GM12878 (cell line): ENCODE measurements around the gene PPME1. TPM values are rescaled to one million over a fixed set of nuclear protein-coding genes. Genes with fewer than 3 reads are reported as not detected.

ENCODE experiments used
- ATAC-seq: fragments of 200-7000 bp; cut with Tn5 transposase; 3 replicates; pipeline ENCODE4 v1.9.1; 2020; ENCODE audit warnings: mild to moderate bottlenecking, moderate library complexity
- BruUV-seq: library from RNA; stranded (reverse); fragments of 400-500 nt; replicated peaks from 2 replicates; lab custom pipeline; 2021; lab: Mats Ljungman, UMichigan
- CTCF ChIA-PET: fragments of 300-600 bp; sonication (Branson Sonifier 250); formaldehyde crosslinking; extraction: SDS; loops from one replicate; lab custom pipeline; 2021; ENCODE audit warnings: inconsistent platforms; lab: Yijun Ruan, JAX
- POLR2A ChIA-PET: fragments of 350-600 bp; formaldehyde crosslinking; extraction: SDS; loops from one replicate; lab custom pipeline; 2021; ENCODE audit warnings: inconsistent platforms; lab: Charles Lee
- RAD21 ChIA-PET: fragments of 300-600 bp; sonication (Branson Sonifier 250); formaldehyde crosslinking; loops from one replicate; lab custom pipeline; 2023; ENCODE audit warnings: antibody characterized with exemption; ENCODE audit not compliant: unreplicated experiment; lab: Charles Lee
- SMC1A ChIA-PET: fragments of 300-600 bp; sonication (Branson Sonifier 250); formaldehyde crosslinking; loops from one replicate; lab custom pipeline; 2023; ENCODE audit not compliant: unreplicated experiment, uncharacterized antibody; lab: Charles Lee
- DNase-seq: peaks from one replicate; pipeline ENCODE4 v3.0.0-alpha.2; 2011; ENCODE audit warnings: low read depth, low spot score
- FAIRE-seq: peaks from 3 replicates; lab custom pipeline; 2011; peaks lifted over from hg19 to GRCh38; lab: Jason Lieb, UNC
- H2AFZ ChIP-seq: 2 replicates; pipeline ENCODE4 v1.6.0; 2011; ENCODE audit warnings: low read depth, low read length, control low read depth; ENCODE audit not compliant: control insufficient read depth
- H3K27ac ChIP-seq: 2 replicates; pipeline ENCODE4 v1.5.1; 2011; ENCODE audit warnings: control low read depth; ENCODE audit not compliant: control insufficient read depth, insufficient read depth
- H3K27me3 ChIP-seq, 2 experiments: replicated peaks in 1 of 2; 2 replicates each; pipeline versions ENCODE4 v1.6.0 to v1.6.1; 2011; ENCODE audit warnings: low read length in 1 of 2; ENCODE audit not compliant: control insufficient read depth in 2 of 2, insufficient read depth in 2 of 2
- H3K36me3 ChIP-seq, 2 experiments: 2 replicates each; pipeline ENCODE4 v1.5.1; 2011; ENCODE audit warnings: low read length in 1 of 2; ENCODE audit not compliant: control insufficient read depth in 2 of 2, insufficient read depth in 2 of 2
- H3K4me1 ChIP-seq: 2 replicates; pipeline ENCODE4 v1.6.1; 2011; ENCODE audit warnings: mild to moderate bottlenecking, low read length, moderate library complexity, mixed read lengths; ENCODE audit not compliant: control insufficient read depth, insufficient read depth
- H3K4me2 ChIP-seq: 2 replicates; pipeline ENCODE4 v1.6.0; 2011; ENCODE audit warnings: control low read depth; ENCODE audit not compliant: control insufficient read depth, insufficient read depth
- H3K4me3 ChIP-seq: fragments of 200-600 bp; sonication (generic); 2 replicates; pipeline ENCODE4 v1.5.1; 2016
- H3K79me2 ChIP-seq: 2 replicates; pipeline ENCODE4 v1.6.0; 2011; ENCODE audit warnings: low read length; ENCODE audit not compliant: control insufficient read depth, insufficient read depth
- H3K9ac ChIP-seq: 2 replicates; pipeline ENCODE4 v1.8.0; 2011; ENCODE audit warnings: low read length, control low read depth, mixed read lengths; ENCODE audit not compliant: control insufficient read depth, insufficient read depth
- H3K9me3 ChIP-seq: replicated peaks from 3 replicates; pipeline ENCODE4 v1.5.1; 2011; ENCODE audit warnings: mild to moderate bottlenecking, low read length; ENCODE audit not compliant: control insufficient read depth, insufficient read depth
- H4K20me1 ChIP-seq: 2 replicates; pipeline ENCODE4 v1.6.0; 2011; ENCODE audit not compliant: control insufficient read depth, insufficient read depth
- BACH1 ChIP-seq: fragments of 450-650 bp; IDR thresholded peaks from 2 replicates; pipeline ENCODE4 v1.6.1; 2017; ENCODE audit warnings: mild to moderate bottlenecking, borderline replicate concordance
- BCLAF1 ChIP-seq: fragments of 450-650 bp; IDR thresholded peaks from 2 replicates; pipeline ENCODE4 v1.6.1; 2017; ENCODE audit warnings: antibody characterized with exemption, mild to moderate bottlenecking, moderate library complexity
- BHLHE40 ChIP-seq, 2 experiments: fragments of 450-650 bp in 1 of 2; IDR thresholded peaks; 2 replicates each; pipeline ENCODE4 v1.6.1; 2011 to 2017; ENCODE audit warnings: low read depth in 2 of 2, borderline replicate concordance in 1 of 2, improper control_type of control experiment in 1 of 2, low read length in 1 of 2, mild to moderate bottlenecking in 1 of 2
- GATAD2B ChIP-seq: fragments of 450-650 bp; conservative IDR thresholded peaks from 2 replicates; pipeline ENCODE4 v1.6.1; 2017; ENCODE audit warnings: low read depth, mild to moderate bottlenecking, moderate library complexity
- IRF4 ChIP-seq: IDR thresholded peaks from 2 replicates; pipeline ENCODE4 v1.6.1; 2011; ENCODE audit warnings: low read depth, low read length
- LARP7 ChIP-seq: fragments of 450-650 bp; IDR thresholded peaks from 2 replicates; pipeline ENCODE4 v1.6.1; 2017; ENCODE audit warnings: mild to moderate bottlenecking
- NR2C2 ChIP-seq: IDR thresholded peaks from 2 replicates; pipeline ENCODE4 v1.6.1; 2011; ENCODE audit warnings: borderline replicate concordance, low read depth; ENCODE audit not compliant: control insufficient read depth, insufficient read length
- PAX5 ChIP-seq: IDR thresholded peaks from 2 replicates; pipeline ENCODE4 v1.6.1; 2011; ENCODE audit warnings: low read depth, low read length, borderline replicate concordance
- POLR2AphosphoS2 ChIP-seq: IDR thresholded peaks from 2 replicates; pipeline ENCODE4 v1.6.1; 2011; ENCODE audit warnings: low read depth, mild to moderate bottlenecking, low read length, improper control_type of control experiment, moderate library complexity
- RAD21 ChIP-seq: IDR thresholded peaks from 2 replicates; pipeline ENCODE4 v1.6.1; 2011; ENCODE audit warnings: mild to moderate bottlenecking, low read depth, low read length, moderate library complexity; ENCODE audit not compliant: insufficient read depth
- RELB ChIP-seq: fragments of 450-650 bp; IDR thresholded peaks from 2 replicates; pipeline ENCODE4 v1.6.1; 2017; ENCODE audit warnings: low read depth, mild to moderate bottlenecking, moderate library complexity
- SMAD1 ChIP-seq: fragments of 450-650 bp; IDR thresholded peaks from 2 replicates; pipeline ENCODE4 v1.6.1; 2018; ENCODE audit warnings: mild to moderate bottlenecking, low read depth; ENCODE audit not compliant: partially characterized antibody
- SUPT20H ChIP-seq: IDR thresholded peaks from 2 replicates; pipeline ENCODE4 v1.6.1; 2011; ENCODE audit warnings: low read depth, mild to moderate bottlenecking, low read length, moderate library complexity, borderline replicate concordance; ENCODE audit not compliant: control insufficient read depth
- WRNIP1 ChIP-seq: IDR thresholded peaks from 2 replicates; pipeline ENCODE4 v1.6.1; 2011; ENCODE audit warnings: low read depth, low read length, improper control_type of control experiment, borderline replicate concordance
- YBX1 ChIP-seq: fragments of 450-650 bp; IDR thresholded peaks from 2 replicates; pipeline ENCODE4 v1.6.1; 2016; ENCODE audit warnings: antibody characterized with exemption
- YY1 ChIP-seq: IDR thresholded peaks from 2 replicates; pipeline ENCODE4 v1.6.1; 2011; ENCODE audit warnings: low read depth, mild to moderate bottlenecking, low read length
- ZNF274 ChIP-seq: IDR thresholded peaks from one replicate; pipeline ENCODE4 v1.8.0; 2011; ENCODE audit not compliant: insufficient read length, insufficient read depth
- ZNF622 ChIP-seq: fragments of 450-650 bp; IDR thresholded peaks from 2 replicates; pipeline ENCODE4 v1.6.1; 2017; ENCODE audit warnings: mild to moderate bottlenecking, inconsistent platforms
- WGBS: methylation state at CpG from one replicate; pipeline ENCODE4 v1.1.6; 2016; ENCODE audit warnings: low lambda C conversion rate; ENCODE audit not compliant: insufficient replicate concordance, insufficient coverage; ENCODE audit errors: missing lambda C conversion rate; 5-methylcytosine and 5-hydroxymethylcytosine counted together
- in situ Hi-C: fragments of 300-500 bp; cut with MboI; formaldehyde crosslinking; loops from 9 replicates; pipeline ENCODE4 v1.14.3; 2018; ENCODE audit warnings: mixed read lengths
- intact Hi-C: fragments of 100-400 bp; cut with micrococcal nuclease; formaldehyde crosslinking; loops from one replicate; pipeline ENCODE4 v1.14.2; 2022; ENCODE audit not compliant: unreplicated experiment
- polyA plus RNA-seq, 11 experiments: library from polyadenylated mRNA; depleted of rRNA in 4 of 11; unstranded in 6 of 11; stranded (reverse) in 5 of 11; fragments of >200 nt; fragmentation: Nextera tagmentation in 4 of 11; fragmentation: Illumina TruSeq in 1 of 11; extraction: Ambion mirVana in 4 of 11; extraction: Trizol in 1 of 11; gene quantifications; 1 replicate in 1 of 11; 2 replicates in 10 of 11; pipeline versions ENCODE4 v1.2.1 to v1.2.3, GENCODE V29; 2011 to 2016; ENCODE audit warnings: inconsistent platforms in 2 of 11, missing spikeins in 2 of 11, low read depth in 1 of 11
- total RNA-seq, 4 experiments: library from RNA; depleted of rRNA in 3 of 4; stranded (reverse); fragments of >200 nt in 3 of 4; fragmentation: Illumina TruSeq in 1 of 4; extraction: Trizol in 1 of 4; gene quantifications; 2 replicates each; pipeline versions ENCODE4 v1.2.1 to v1.2.3, GENCODE V29; 2013 to 2021
- TF ChIP-seq, protein P1 (sequence below): IDR thresholded peaks from 2 replicates; pipeline ENCODE4 v1.6.1; 2011; ENCODE audit warnings: borderline replicate concordance, low read depth, mild to moderate bottlenecking, moderate library complexity, low read length; ENCODE audit not compliant: insufficient read depth, poor library complexity, severe bottlenecking

The PPME1 gene
- total and polyA plus RNA-seq, 10 of the 15 experiments (the other 5 are each of a cell fraction or from before 2014, with no cell fraction given) = 3.1 to 51.4 (median 20.8) TPM

GRCh38 chr11:74267014-74267413 is 95.9 kb downstream of the PPME1 start (continued):
- TF ChIP-seq BHLHE40 (IDR thresholded peaks at IDR 0.05; ENCODE audit: borderline replicate concordance in 1 of 2, low read depth in 2 of 2, low read length in 1 of 2) = no peak
- TF ChIP-seq ZNF274 = no peak
- TF ChIP-seq, protein P1, sequence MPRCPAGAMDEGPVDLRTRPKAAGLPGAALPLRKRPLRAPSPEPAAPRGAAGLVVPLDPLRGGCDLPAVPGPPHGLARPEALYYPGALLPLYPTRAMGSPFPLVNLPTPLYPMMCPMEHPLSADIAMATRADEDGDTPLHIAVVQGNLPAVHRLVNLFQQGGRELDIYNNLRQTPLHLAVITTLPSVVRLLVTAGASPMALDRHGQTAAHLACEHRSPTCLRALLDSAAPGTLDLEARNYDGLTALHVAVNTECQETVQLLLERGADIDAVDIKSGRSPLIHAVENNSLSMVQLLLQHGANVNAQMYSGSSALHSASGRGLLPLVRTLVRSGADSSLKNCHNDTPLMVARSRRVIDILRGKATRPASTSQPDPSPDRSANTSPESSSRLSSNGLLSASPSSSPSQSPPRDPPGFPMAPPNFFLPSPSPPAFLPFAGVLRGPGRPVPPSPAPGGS = no peak
- no peak for TF ChIP-seq POLR2AphosphoS2
- TF ChIP-seq YBX1 = no peak
- TF ChIP-seq GATAD2B = no peak
- TF ChIP-seq, all 136 proteins: peak for 0

- ChIA-PET CTCF (interaction anchor here (4.5 kb wide), 1 partner anchor 13 kb away, joined by 22 read pairs; no protein-coding TSS in a partner anchor), RAD21 (no interaction called here), SMC1A (interaction anchor here (1.4 kb wide), 1 partner anchor 13 kb away, joined by 5 read pairs; no protein-coding TSS in a partner anchor), POLR2A (no interaction called here)
- Histone ChIP-seq H3K36me3 (no peaks in the 10 kb centered on the region), H3K4me1 (no peaks in the 10 kb centered on the region), H4K20me1 (no peaks in the 10 kb centered on the region), H3K4me2 (no peak overlapping the region), H2AFZ (no peak overlapping the region), H3K27ac (no peak overlapping the region), H3K9ac (no peak overlapping the region), H3K9me3 (no peaks in the 10 kb centered on the region), H3K27me3 (peaks cover 0 to 6% of the 10 kb centered on the region in 2 experiments; a peak in 1 of 4 replicates), H3K79me2 (no peaks in the 10 kb centered on the region), H3K4me3 (no peak overlapping the region)
- intact Hi-C loops = no loop called here
- ATAC-seq (no peak), FAIRE-seq (no peak), DNase-seq (no peak)
- WGBS = 35% methylated on average over 4 of the region's 4 CpGs
- BruUV-seq = no TSS peak
- in situ Hi-C loops = no loop called here
- TF ChIP-seq BCLAF1 (no peak), NR2C2 (no peak), RELB (no peak), PAX5 (no peak), IRF4 (no peak), ZNF622 (no peak), BACH1 (no peak), LARP7 (no peak), RAD21 (no peak), SUPT20H (no peak), YY1 (no peak), WRNIP1 (no peak), SMAD1 (no peak)
These were observed 97.4 kb downstream of the PPME1 start for GRCh38 chr11:74268456-74268855.
